Fibroblast of the conjunctiva (primary cell): Measurements from ENCODE around the gene MT1B.

Experiments
- DNase-seq: peaks from one replicate; pipeline ENCODE4 v3.0.0-alpha.2; 2010; ENCODE audit warnings: low read depth

Gene MT1B

DNA sequence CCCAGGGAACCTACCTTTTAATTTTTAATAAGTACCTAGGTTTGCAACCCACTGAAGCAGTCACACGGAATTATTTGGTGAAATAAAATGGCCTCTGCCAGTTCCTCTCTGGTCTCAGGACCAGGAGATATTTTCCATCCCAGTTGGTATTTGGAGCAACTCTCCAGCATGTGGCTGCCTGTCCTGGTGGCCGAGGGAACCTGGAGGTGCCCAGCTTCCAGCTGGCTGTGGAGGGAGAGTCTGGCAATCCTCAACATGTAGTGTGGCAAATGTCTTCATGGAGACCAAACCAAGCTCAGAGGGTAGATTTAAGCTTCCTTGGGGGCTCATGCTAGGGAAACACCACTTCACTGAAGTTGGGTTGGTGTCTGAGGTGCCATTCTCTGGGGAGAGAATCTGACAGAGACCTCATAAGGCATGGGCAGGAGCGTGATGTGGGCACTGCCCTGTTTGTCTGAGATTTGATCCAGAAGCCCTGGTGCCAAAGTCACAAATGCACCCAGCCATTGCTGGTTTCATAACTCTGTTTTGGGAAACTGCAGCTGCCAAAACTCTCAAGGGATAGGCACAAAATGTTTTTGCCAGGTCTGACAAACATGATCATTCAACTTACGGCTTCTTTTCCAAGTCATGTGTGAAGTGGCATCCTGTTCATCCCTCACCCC lies 33.4 kb downstream of the MT1B start:
- no peak for DNase-seq

DNA sequence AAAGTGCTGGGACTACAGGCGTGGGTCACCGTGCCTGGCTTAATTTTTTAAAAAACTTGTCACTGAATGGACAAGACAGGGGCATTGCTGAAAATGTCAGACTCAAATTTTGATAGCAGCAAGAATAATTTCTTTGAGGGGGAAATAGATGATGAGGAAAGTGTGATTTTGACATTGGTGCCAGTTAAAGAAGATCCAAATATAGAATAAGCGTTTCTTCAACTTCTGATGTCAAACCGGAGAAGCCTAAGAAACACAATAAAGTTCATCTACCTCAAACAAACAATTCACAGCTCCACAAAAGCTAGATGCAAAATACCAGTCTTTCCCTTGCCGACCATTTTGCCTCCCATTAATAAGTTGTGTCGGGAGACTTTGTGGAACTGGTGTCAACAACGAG lies 35.1 kb downstream of the MT1B start:
- no peak for DNase-seq

DNA sequence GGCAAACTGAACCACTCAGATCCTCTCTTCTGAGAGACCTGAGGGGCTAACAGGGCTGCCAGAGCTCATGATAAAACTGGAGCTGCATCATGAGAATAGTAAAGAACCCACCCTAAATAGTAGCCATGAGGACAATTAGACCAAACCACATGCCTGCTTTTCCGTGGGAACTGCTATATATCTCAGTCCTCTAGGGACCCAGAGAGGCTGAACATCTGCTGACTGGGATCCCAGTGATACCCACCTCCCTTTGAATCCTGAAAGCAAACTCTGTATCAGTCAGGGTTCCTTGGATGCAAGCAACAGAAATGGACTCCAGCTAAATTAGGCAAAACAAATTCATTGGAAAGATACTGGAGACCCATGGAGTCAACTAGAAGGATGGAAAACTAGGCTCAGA lies 37.1 kb downstream of the MT1B start:
- DNase-seq: no peak

DNA sequence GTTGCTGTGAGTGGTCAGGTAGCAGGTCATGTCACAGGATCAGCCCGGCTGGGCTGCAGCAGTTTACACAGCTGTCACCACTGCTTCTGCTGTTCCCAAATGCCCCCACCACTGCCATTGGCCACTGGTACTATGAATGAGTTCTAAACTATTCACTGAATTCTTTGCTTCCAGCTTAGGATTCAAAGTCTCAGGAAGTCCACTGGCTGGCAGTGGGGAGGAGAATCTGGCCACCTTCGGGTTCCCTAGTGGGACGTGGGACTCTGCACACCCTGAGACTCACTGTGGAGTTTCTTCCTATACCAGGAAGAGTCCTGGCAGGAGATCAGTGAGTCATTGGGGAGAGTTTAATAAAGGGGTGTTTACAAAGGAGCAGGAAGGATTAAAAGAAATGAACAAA lies 37.5 kb downstream of the MT1B start:
- no peak for DNase-seq

DNA sequence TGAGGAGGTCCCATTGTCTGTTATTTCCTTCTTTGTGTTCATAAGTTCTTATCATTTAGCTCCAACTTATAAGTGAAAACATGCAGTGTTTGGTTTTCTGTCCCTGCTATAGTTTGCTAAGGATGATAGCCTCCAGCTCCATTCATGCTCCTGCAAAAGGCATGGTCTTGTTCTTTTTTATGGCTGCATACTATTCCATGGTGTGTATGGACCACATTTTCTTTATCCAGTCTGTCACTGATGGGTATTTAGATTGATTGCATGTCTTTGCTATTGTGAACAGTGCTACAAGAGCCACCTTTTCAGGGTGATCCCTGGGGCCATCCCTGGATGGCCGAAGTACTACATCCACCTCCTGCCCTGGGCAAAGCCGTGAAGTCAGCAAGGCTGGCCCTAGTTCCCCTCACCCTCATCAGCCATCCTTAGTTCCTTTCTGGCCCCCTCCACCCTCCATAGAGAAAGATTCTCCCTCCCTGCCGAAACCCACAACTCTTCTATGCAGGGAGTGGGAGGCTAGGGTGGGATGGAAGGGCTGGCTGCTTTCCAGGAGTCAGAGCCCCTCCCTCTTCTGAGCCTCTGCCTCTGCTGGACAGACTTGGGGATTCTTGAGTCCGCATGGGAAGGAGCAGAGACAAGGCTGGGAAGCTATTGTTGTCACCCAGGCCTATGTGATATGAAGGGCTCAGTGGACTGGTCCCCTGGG lies 38.9 kb downstream of the MT1B start:
- DNase-seq: no peak

GRCh38 chr16:56691885-56692284 lies 40.2 kb downstream of the MT1B start:
- DNase-seq: no peak

DNA sequence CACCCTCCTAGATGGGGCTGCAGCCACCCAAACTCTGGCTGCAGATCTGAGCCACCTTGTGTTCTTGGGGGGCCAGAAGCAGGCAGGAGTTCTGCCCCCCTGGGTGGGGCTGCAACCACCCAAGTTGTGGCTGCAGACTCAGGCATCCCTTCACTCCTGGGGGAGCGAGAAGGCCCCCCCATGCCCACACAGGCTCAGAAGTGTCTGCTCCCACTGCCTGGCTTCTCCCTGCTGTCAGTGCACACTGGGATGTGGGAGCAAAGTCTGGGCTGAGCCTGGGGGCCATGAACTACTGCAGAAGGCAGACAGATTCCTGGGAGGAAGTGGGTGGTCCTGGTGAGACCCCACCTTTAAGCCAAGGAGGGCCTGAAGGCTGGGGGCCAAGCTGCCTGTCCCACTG lies 43.6 kb downstream of the MT1B start:
- DNase-seq: no peak

DNA sequence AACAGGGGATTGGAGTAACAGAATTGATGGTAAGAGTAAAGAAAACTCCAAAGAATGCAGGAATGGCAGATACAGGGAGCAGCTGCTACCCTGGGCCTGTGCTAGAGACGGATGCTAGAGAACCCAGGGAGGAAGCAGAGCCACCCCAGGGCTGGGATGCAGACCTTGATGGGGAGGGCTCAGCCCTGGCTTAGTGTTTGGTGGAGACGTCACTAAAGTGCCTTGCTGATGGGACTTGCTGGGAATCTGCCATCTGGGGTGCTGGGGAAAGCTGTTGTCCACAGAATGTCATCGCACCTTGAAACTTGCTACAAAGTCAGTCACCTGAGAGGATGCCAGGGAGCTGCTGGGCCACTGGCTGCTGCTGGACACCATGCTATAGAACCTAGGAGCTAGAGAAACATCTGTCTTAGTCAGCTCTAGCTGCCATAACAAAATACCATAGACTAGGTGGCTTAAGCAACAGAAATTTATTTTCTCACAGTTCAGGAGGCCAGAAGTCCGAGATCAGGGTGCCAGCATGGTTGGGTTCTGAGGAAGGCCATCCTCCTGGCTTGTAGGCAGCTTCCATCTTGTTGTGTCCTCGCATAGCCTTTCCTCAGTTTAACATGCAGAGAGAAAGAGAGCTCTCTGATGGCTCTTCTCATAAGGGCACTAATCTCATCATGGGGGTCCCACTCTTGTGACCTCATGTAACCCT lies 45.9 kb downstream of the MT1B start:
- no peak for DNase-seq

DNA sequence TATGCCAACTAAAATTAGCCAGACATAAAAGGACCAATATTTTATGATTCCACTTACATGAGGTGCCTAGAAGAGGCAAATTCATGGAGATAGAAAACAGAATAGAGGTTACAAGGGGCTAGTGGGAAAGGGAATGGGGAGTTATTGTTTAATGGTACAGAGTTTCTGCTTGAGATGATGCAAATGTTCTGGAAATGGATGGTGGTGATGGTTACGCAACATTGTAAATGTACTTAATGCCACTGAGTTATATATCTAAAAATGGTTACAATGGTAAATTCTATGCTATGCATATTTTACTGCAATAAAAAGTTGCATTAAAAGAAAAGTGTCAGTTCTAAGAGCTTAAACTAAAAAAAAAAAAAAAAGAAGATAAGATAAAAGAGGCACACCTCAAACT lies 48.5 kb downstream of the MT1B start:
- DNase-seq: no peak

- no peak for DNase-seq
These were observed 48.9 kb downstream of the MT1B start for GRCh38 chr16:56700631-56701030.

- no peak for DNase-seq
These were observed 49.8 kb downstream of the MT1B start for GRCh38 chr16:56701534-56701933.
